ENCODE measurements around the gene IFNLR1.

IFNLR1 gene

GRCh38 chr1:24205345-24206082 lies 18.4 kb upstream of the IFNLR1 start:
- DNase-seq, result no peak

GRCh38 chr1:24204116-24204515 lies 17.0 kb upstream of the IFNLR1 start:
- no peak for DNase-seq

- no peak for DNase-seq
Measured at GRCh38 chr1:24203404-24203803, 16.3 kb upstream of the IFNLR1 start.

DNA sequence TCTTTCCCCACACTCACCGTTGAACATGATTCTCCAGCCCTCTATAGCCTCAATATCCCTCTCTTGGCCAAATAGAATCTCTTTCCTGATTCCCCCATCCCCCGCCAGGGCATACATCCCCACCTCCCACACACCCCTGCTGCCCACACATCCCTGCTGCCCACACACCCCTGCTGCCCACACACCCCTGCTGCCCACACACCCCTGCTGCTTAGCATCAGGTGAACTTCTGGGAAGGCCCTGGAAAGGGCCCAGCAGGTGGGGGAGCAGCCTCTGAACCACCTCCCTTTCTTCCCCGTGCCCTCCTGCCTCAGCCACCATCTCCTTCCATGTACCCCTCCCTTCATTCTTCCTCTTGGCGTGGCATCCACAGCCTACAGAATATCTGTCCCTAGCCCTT lies 15.9 kb upstream of the IFNLR1 start:
- no peak for DNase-seq

GRCh38 chr1:24202556-24202955 lies 15.5 kb upstream of the IFNLR1 start:
- DNase-seq, result no peak

DNA sequence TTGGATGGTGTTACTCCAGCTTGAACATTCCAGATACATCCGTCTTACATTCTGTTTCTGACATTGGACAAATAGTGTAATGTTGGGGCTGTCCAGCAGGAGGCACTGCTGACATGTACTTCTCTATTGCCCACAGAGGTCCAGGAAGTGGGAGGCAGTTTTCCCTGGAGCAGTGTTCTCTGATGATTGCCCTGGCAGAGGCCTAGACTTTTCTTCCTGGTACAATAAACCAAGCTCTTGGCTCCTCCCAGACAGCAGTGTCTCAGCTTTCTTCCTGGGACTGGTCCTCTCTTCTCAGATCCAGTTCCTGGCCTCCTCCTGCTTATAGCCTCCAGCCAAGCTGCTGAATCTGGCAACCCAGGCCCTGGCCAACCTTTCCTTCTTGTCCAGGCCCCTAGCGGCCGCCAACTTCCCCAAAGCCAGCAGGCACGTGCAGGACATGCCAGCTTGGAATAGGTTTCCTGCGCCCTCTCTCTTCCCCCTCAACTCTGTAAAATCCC lies 14.9 kb upstream of the IFNLR1 start:
- no peak for DNase-seq

DNA sequence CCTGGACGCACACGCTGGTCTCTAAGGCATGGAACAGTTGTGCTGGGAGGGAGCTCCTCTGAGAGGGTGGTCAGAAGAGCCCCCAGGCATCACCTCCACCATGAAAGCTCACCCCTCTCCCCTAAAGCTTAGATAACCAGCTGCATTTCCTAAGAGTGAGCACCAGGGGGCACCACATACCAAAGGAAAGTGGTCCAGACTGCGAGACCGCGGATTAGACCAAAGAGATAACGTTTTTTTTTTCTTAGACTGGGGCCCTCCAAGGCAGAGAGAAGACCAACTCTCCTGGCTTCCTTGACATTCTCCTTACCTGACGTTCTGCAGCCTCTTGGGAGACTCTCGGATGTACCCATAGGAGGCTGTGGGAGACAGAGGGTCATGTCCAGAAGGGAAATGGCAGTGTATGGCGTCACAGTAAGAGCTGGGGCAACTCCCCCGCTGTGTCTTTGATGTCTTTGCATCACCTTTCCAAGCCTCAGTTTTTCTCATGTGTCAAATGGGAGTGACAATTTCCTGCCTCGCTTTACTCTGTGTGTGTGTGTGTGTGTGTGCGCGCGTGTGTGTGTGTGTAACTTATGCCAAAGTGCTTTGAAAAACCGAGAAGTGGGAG lies 12.3 kb upstream of the IFNLR1 start:
- no peak for DNase-seq

- DNase-seq, result no peak
Measured at GRCh38 chr1:24198766-24199165, 11.7 kb upstream of the IFNLR1 start.

DNA sequence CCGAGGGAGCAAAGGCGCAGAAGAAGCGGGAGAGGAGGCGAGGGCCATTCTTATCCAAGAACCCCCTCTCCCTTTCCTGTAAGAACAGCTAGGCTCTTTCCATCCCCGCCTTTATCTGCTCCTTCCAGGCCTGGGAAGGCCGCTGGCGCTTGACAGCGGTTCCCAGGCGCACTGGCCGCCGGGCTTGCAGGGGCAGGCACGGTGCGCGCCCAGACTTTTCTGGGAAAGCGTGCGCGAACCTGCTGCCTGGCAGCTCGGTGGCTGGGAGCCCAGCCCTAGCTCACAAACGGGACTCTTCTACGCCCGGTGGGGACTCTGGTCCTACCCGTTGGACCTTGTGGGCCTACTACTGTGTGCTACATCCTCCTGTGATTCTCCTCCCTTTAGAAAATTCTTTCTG lies 8.8 kb upstream of the IFNLR1 start:
- DNase-seq, result no peak

- DNase-seq, result no peak
Measured at GRCh38 chr1:24195136-24195535, 8.0 kb upstream of the IFNLR1 start.

DNA sequence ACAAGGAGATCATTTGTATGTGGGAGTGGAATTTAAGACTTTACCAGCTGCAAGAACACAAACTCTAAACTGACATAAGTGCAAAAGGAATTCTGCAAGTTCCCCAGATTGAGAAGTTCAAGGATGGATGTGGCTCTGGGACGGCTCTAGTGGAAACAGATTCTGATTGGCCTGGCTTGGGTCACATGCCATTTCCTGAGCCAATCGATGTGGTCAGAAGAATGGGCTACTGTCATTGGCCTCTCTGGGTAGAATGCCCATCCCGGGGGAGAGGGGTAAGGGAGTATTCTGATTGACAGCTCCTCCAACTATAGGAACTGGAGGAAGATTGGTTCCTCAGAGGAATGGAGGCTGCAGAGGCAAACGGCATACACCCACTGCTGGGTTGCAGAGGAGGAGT lies 6.0 kb upstream of the IFNLR1 start:
- DNase-seq, result no peak

DNA sequence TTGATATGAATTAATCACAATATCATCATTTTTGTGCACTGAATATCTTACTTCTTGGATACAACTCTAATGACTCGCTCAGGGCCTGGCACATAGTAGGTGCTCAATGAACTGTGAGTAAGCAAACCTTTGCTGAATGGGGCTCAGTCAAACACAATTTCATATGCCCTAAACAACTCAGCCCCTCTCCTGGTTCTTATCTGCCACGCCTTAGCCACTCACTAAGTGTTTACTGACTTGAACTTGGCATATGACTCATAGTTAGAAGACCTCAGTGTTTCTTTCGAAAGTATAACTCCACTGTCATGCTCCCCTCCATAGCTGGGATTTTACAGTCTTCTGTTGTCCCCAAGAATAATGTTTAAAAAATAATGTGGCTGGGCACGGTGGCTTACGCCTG lies 4.8 kb upstream of the IFNLR1 start:
- DNase-seq, result no peak

DNA sequence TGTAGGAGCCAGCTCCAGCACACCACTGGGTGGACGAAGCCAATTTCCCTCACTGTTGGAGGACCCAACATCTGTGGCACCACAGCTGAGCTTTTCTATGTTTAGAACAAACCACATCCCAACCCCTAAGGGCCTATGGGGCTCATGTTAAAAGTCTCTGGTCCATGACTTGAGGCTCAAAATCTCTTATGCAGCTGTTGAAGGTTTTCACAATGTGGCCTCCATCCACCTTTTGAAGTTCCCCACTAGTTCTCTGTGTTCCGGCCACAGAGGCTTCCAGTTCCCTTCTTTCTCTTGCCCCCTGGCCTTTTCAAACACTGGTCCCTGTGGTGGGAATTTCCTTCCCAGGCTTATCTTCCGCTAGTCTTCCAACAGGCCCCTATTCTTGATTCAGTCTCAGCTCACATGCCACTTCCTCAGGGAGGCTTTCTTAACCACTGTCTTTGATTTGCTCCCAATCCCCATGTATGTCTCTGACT lies 3.9 kb upstream of the IFNLR1 start:
- no peak for DNase-seq

GRCh38 chr1:24189528-24189927 lies 2.4 kb upstream of the IFNLR1 start:
- DNase-seq, result no peak

GRCh38 chr1:24186711-24186992 lies 437 bp downstream of the IFNLR1 start:
- no peak for DNase-seq

DNA sequence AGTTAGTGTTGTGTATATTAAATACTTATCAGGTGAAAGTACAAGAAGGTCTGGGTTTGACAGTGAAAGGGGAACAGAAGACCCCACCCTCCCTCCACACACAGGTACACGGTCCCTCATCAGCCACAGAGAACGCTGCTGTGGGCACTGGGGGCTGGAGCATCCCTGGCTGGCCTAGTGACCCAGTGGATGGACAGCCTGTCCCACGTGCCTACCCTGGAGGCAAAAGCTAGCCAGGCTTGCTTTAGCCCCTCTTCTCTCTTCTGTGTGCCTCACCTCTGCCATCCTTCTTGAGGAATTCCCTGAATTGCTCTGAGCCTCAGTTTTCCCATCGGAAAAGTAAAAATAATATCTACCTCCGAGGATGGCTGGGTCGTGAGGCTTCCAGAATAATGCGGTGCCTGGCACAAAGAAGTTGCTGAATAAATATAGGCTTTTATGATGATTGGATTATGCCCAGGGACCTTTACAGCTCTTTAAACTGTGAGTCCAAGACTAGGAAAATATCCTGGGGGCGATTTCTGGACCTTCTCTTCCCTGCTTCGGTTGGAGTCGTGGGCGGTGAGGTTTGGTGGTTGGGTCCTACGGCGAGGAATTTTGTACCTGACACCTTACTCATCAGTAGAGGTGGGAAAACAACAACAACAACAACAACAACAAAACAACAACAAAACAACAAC lies 918 bp downstream of the IFNLR1 start:
- DNase-seq, result no peak

- no peak for DNase-seq
Measured at GRCh38 chr1:24185076-24185475, 2.0 kb downstream of the IFNLR1 start.

DNA sequence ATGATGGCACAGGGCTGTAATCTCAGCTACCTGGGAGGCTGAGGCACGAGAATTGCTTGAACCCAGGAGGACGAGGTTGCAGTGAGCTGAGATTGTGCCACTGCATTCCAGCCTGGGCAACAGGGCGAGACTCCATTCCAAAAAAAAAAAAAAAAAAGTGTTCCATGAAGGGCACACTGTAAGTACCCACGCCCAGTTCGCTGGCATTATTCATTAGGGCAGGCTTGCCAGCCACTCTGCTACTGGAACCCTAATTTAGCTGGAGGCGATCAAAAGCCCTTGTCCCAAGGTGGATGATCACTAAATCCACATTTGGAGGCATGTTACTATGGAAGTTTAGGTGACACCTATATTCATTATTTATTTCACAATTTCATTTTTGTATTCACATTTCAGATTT lies 5.0 kb downstream of the IFNLR1 start:
- no peak for DNase-seq

DNA sequence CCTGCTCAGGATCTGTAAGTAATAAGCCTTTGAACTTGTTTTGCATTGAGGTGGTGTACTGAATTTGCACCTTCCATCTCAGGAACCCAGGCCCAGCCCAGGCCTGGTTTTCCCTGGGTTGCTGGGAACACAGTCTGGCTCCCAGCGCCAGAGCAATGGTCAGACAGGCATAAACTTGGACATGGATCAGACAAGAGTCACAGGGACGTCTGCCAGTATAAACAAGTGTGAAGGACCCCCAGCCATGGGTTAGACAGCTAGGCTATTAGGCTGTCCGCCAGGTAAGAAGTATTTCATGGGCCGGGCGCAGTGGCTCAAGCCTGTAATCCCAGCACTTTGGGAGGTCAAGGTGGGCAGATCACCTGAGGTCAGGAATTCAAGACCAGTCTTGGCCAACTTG lies 5.5 kb downstream of the IFNLR1 start:
- no peak for DNase-seq

DNA sequence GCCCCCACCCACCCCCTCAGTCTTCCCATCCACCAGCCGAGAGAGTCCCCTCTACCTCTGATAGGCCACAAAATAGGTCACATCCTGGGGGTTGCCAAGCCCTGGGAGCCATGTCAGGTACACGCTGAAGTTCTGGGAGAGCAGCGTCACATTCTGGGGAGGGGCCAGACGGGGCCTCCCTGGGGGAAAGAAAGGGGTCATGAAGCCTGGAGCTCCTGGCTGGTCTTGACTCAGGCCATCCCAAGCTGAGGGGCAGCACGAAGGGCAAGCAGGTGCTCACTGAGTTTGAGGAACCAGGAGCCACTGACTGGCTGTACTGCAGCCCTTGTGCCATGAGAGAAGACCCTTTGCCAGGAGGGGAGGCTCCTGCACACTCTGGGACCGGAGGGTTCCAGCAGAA lies 6.4 kb downstream of the IFNLR1 start:
- no peak for DNase-seq

GRCh38 chr1:24179251-24179840 lies 7.7 kb downstream of the IFNLR1 start:
- DNase-seq, result no peak

DNA sequence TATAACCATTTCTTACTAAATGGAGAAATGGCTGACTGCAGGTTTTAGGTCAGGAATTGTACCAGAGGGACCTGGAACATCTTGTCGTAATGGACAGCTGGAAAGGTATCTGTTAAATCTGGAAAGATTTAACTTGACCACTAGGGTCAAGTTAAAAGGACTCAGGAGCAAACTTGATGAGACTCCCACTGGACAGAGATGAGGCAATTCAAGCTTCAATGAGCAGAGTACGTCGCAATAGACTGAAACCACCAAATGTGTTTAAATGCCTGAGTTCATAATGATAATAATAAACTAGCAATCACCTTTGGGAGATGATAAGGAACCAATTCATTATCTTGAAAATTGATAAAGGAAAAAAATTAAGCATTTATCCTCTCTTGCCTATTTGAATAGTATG lies 8.7 kb downstream of the IFNLR1 start:
- no peak for DNase-seq

DNA sequence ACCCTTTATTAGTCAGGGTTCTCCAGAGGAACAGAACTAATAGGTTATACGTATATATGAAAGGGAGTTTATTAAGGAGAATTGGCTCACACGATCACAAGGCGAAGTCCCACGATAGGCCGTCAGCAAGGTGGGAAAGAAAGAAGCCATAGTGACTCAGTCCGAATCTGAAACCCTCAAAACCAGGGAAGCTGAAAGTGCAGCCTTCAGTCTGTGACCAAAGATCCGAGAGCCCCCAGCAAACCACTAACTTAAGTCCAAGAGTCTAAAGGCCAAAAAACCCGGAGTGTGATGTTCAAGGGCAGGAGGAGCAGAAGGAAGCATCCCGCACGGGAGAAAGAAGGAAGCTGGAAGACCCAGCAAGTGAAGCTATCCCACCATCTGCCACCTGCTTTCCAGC lies 9.9 kb downstream of the IFNLR1 start:
- no peak for DNase-seq
